ENCODE data around the gene CAPZA3.
"Not testable (repeated sequence)": the region's sequence is repeated elsewhere in the genome, so short reads cannot be mapped to it uniquely, and the experiment has no call there.

CAPZA3 gene

DNA sequence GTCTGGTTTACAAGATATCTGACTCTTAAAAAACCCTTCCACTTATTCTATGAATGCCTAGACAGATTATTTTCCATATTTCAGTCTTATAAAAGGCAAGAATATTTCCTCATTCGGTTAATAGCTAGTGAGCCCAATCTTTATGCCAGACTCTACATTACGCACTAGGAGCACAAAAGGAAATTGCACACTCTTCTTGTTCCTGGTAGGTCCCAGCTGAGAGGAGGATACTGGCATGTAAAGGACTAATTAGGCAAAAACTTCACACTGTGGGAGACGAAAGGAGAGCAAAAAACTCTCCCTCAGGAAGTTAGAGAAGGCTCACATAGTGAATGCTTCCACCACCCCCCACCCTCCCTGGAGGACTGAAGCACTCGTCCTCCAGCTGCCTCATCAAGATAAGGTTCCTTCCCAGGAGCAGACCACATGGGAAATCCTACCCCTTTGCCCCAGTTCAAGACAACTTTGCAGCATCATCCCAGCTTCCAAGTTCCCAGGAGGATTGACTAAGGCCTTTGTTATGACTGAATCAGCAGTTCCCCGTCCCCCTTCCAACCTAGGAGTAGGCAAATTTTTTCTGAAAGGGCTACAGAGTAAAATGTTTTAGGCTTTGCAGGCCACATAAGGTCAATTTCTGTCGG is 14.5 kb downstream of the CAPZA3 start:
- peak; percentile 89 for DNase-seq (ENCODE audit: low read depth)
- H3K4me3 ChIP-seq (ENCODE audit: control insufficient read depth, low read depth, low read length) = no peak overlapping the region
- TF ChIP-seq, protein P1, sequence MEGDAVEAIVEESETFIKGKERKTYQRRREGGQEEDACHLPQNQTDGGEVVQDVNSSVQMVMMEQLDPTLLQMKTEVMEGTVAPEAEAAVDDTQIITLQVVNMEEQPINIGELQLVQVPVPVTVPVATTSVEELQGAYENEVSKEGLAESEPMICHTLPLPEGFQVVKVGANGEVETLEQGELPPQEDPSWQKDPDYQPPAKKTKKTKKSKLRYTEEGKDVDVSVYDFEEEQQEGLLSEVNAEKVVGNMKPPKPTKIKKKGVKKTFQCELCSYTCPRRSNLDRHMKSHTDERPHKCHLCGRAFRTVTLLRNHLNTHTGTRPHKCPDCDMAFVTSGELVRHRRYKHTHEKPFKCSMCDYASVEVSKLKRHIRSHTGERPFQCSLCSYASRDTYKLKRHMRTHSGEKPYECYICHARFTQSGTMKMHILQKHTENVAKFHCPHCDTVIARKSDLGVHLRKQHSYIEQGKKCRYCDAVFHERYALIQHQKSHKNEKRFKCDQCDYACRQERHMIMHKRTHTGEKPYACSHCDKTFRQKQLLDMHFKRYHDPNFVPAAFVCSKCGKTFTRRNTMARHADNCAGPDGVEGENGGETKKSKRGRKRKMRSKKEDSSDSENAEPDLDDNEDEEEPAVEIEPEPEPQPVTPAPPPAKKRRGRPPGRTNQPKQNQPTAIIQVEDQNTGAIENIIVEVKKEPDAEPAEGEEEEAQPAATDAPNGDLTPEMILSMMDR (IDR thresholded peaks at IDR 0.05; ENCODE audit: control insufficient read depth, insufficient read depth, low read depth, low read length, missing control alignments) = no peak

DNA sequence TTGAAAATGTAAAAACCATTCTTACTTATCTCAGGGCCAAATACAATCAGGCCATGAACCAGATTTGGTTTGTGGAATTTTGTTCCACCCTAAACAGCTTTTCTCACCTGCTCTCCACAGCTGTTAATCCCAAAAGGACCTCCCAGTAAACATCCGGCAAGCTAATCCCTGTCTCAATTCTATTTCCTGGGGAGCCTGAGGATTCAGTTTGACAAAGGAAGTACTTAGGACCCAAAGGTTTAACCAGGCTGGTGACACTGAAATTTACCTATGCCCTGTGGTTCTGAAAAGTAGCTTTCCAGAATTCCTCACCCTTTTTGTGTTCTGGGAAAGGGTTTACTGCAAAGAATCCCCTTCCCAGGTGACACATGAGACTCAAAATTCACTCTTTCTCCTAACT is 15.0 kb downstream of the CAPZA3 start:
- TF ChIP-seq, protein P1 (IDR thresholded peaks at IDR 0.05; ENCODE audit: control insufficient read depth, insufficient read depth, low read depth, low read length, missing control alignments) = no peak
- no peak for DNase-seq (ENCODE audit: low read depth)
- H3K4me3 ChIP-seq (ENCODE audit: control insufficient read depth, low read depth, low read length) = no peak overlapping the region

- H3K4me3 ChIP-seq (ENCODE audit: control insufficient read depth, low read depth, low read length) = no peak overlapping the region
- no peak for DNase-seq (ENCODE audit: low read depth)
- TF ChIP-seq, protein P1 (IDR thresholded peaks at IDR 0.05; ENCODE audit: control insufficient read depth, insufficient read depth, low read depth, low read length, missing control alignments) = no peak
Observed at GRCh38 chr12:18753481-18754123, 15.7 kb downstream of the CAPZA3 start.

DNA sequence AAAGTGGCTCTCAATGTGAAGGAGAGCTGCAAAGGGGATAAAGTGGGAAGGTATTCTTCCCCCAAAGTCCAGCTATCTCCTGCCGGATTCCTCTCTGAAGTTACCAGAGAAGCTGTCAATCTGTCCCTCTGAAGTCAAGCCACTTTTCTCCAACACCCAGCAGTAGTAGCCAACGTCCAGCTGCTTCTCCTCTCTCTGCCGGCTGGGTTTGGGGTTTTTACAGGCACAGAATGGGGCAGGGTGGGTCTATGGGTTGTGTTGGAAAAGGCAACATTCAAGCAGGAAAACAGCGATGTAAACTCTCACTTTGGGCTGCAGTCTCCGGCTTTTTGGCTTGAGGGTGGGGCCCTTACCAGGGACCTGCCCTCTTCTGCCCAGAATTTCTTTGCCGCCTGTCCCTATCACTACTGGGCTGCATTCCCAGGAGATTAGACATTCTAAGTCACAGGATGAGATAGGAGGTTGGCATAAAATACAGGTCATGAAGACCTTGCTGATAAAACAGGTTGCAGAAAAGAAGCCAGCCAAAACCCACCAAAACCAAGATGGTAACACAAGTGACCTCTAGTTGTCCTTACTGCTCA is 16.3 kb downstream of the CAPZA3 start:
- TF ChIP-seq, protein P1 (IDR thresholded peaks at IDR 0.05; ENCODE audit: control insufficient read depth, insufficient read depth, low read depth, low read length, missing control alignments) = no peak
- H3K4me3 ChIP-seq (ENCODE audit: control insufficient read depth, low read depth, low read length) = no peak overlapping the region
- DNase-seq (ENCODE audit: low read depth) = no peak

DNA sequence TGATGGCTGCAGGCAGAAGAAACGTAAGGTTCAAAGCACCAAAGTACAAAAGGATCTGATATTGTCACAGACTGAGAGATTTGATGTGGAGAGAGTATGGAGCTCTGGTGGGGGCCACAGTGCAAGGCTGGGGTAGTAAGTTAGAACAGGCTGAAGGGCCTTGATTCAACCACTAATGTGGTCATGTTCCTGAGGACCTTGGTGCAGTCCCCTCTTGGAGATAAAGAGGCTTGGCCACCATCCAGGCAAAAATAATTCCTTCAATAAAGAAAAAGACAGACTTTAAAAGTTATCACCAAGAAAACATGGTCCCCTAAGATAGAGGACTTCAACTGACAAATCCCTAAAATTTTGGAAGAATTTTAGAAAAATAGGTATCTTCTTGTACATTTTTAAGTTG is 17.4 kb downstream of the CAPZA3 start:
- DNase-seq (ENCODE audit: low read depth) = no peak
- H3K4me3 ChIP-seq (ENCODE audit: control insufficient read depth, low read depth, low read length) = no peak overlapping the region
- TF ChIP-seq, protein P1 (IDR thresholded peaks at IDR 0.05; ENCODE audit: control insufficient read depth, insufficient read depth, low read depth, low read length, missing control alignments) = no peak

- DNase-seq (ENCODE audit: low read depth); H3K4me3 ChIP-seq (ENCODE audit: control insufficient read depth, low read depth, low read length): not testable (repeated sequence)
Observed at GRCh38 chr12:18766479-18766878, 28.6 kb downstream of the CAPZA3 start.

DNA sequence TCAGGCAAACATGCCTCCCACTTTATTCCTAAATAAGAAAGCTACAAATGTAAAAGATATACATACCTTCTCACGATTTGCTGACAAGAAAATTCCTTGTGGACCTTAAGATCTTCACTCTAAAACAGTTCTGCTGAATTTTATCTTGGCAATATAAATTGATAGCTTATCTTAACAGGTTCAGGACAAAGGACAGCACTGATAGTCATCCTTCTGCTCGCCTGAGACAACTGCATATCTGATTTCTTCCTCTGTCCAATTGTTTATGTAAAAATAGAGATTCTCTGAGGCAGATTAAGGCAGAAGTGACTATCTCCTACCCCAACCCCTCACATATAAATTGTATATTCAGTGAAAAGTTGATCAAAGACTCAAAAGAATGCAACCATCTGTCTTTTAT is 44.9 kb downstream of the CAPZA3 start:
- TF ChIP-seq, protein P1 (IDR thresholded peaks at IDR 0.05; ENCODE audit: control insufficient read depth, insufficient read depth, low read depth, low read length, missing control alignments) = no peak
- no peak for DNase-seq (ENCODE audit: low read depth)
- no peak overlapping the region for H3K4me3 ChIP-seq (ENCODE audit: control insufficient read depth, low read depth, low read length)

- H3K4me3 ChIP-seq (ENCODE audit: control insufficient read depth, low read depth, low read length); DNase-seq (ENCODE audit: low read depth): not testable (repeated sequence)
Observed at GRCh38 chr12:18785465-18785864, 47.5 kb downstream of the CAPZA3 start.
